ENCODE results near the gene PTH2. TPM values are rescaled to one million over a fixed set of nuclear protein-coding genes. Genes with fewer than 3 reads are reported as not detected.

PTH2 gene
- total and polyA plus RNA-seq, 10 of the 15 experiments (the other 5 are each of a cell fraction or from before 2014, with no cell fraction given) = not detected

- peak; percentile 78 for TF ChIP-seq ZNF592 (IDR thresholded peaks at IDR 0.05)
- no peak for TF ChIP-seq CEBPZ (IDR thresholded peaks at IDR 0.05; ENCODE audit: low read depth, low read length)
- TF ChIP-seq MYC (IDR thresholded peaks at IDR 0.05; ENCODE audit: insufficient read depth, insufficient read length, insufficient replicate concordance, low read length, severe bottlenecking) = no peak
- TF ChIP-seq MTA2 (IDR thresholded peaks at IDR 0.05; ENCODE audit: low read depth) = peak; percentile 96
- TF ChIP-seq ZNF217 (IDR thresholded peaks at IDR 0.05) = no peak
- TF ChIP-seq PAX5 (IDR thresholded peaks at IDR 0.05; ENCODE audit: borderline replicate concordance, low read depth, low read length) = peak; percentile 98
- TF ChIP-seq CREB1 (IDR thresholded peaks at IDR 0.05; ENCODE audit: low read depth) = peak; percentile 81
- TF ChIP-seq SMAD5 (IDR thresholded peaks at IDR 0.05; ENCODE audit: low read depth) = no peak
- TF ChIP-seq CUX1 (IDR thresholded peaks at IDR 0.05; ENCODE audit: insufficient replicate concordance, low read depth, low read length) = no peak
- TF ChIP-seq ZBTB11 (CRISPR knock-in tag; IDR thresholded peaks at IDR 0.05) = no peak
- no peak for TF ChIP-seq NR2C2 (IDR thresholded peaks at IDR 0.05; ENCODE audit: borderline replicate concordance, control insufficient read depth, insufficient read length, low read depth)
- no peak for TF ChIP-seq SIX5 (IDR thresholded peaks at IDR 0.05; ENCODE audit: low read depth, low read length, severe bottlenecking)
Measured at GRCh38 chr19:49415102-49415809, 8.0 kb downstream of the PTH2 start (continued).

All from GM12878 (cell line).